GM12864 (cell line): Measurements from ENCODE around the gene ATP6V1D.

Source experiments
- DNase-seq: peaks from one replicate; pipeline ENCODE4 v3.0.0-alpha.2; 2011; ENCODE audit warnings: low read depth
- H3K4me3 ChIP-seq: 2 replicates; pipeline ENCODE4 v1.5.1; 2011; ENCODE audit warnings: mild to moderate bottlenecking, low read depth, low read length, control low read depth
- CTCF ChIP-seq: IDR thresholded peaks from 2 replicates; pipeline ENCODE4 v1.5.1; 2011; ENCODE audit warnings: low read depth, mild to moderate bottlenecking, moderate library complexity, low read length, control low read depth, inconsistent platforms; ENCODE audit errors: missing control alignments

Gene ATP6V1D

GRCh38 chr14:67395086-67395875 lies 35.7 kb upstream of the ATP6V1D start:
- no peak for DNase-seq
- H3K4me3 ChIP-seq: no peak overlapping the region
- TF ChIP-seq CTCF: no peak

- DNase-seq: no peak
- no peak overlapping the region for H3K4me3 ChIP-seq
- no peak for TF ChIP-seq CTCF
These were observed 34.1 kb upstream of the ATP6V1D start for GRCh38 chr14:67393689-67394088.

GRCh38 chr14:67392800-67393199 lies 33.2 kb upstream of the ATP6V1D start:
- no peak for DNase-seq
- TF ChIP-seq CTCF: no peak
- H3K4me3 ChIP-seq: no peak overlapping the region

- no peak for DNase-seq
- TF ChIP-seq CTCF: no peak
- H3K4me3 ChIP-seq: no peak overlapping the region
These were observed 32.5 kb upstream of the ATP6V1D start for GRCh38 chr14:67392123-67392522.

- no peak overlapping the region for H3K4me3 ChIP-seq
- no peak for DNase-seq
- TF ChIP-seq CTCF: no peak
These were observed 31.7 kb upstream of the ATP6V1D start for GRCh38 chr14:67391268-67391667.

- no peak for TF ChIP-seq CTCF
- no peak for DNase-seq
These were observed 30.4 kb upstream of the ATP6V1D start for GRCh38 chr14:67389811-67390534.

GRCh38 chr14:67389275-67389674 lies 29.7 kb upstream of the ATP6V1D start:
- no peak overlapping the region for H3K4me3 ChIP-seq
- no peak for DNase-seq
- no peak for TF ChIP-seq CTCF

More at GRCh38 chr14:67389811-67390534, 30.4 kb upstream of the ATP6V1D start:
- H3K4me3 ChIP-seq: no peak overlapping the region
